Measurements from ENCODE around the gene NKG7. TPM values are rescaled to one million over a fixed set of nuclear protein-coding genes. Genes with fewer than 3 reads are reported as not detected.

NKG7 gene
- total and polyA plus RNA-seq, 4 donors, result 0.38 to 6.7 (median 2.0) TPM

DNA sequence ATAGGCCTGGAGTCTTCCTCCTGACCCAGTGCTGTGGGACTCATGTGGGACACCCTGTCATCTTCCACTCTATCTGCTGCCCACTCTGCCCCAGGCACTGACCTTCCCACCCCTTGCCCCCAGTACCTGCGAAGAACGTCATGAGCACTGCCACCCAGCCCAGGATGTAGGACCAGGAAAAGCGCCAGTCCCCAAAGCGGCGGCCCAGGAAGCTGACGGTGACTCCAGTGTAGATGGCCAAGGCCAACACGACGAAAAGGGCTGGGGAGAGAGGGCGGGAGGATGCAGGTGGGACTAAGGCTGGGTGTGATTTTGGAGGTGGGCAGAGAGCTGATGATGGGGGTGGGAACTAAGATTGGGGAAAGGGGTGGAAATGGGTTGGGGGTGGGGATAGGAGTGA is 7.9 kb upstream of the NKG7 start:
- Histone ChIP-seq H3K4me3 (ENCODE audit: low read length in 2 of 2) (no peak overlapping the region), H3K9me3 (ENCODE audit: control insufficient read depth, low read length) (peaks cover 2% of the 10 kb centered on the region), H3K36me3 (ENCODE audit: control insufficient read depth in 1 of 2, insufficient read depth in 2 of 2, low read length in 1 of 2) (no peaks in the 10 kb centered on the region), H3K27me3 (ENCODE audit: control insufficient read depth in 1 of 2, insufficient read depth in 2 of 2, low read length in 1 of 2) (no peaks in the 10 kb centered on the region), H3K27ac (ENCODE audit: low read depth in 1 of 2, low read length in 2 of 2) (no peak overlapping the region), H3K4me1 (ENCODE audit: control insufficient read depth in 1 of 2, insufficient read depth in 2 of 2, low read length in 2 of 2) (no peaks in the 10 kb centered on the region)
- WGBS, 2 donors, result 89 to 94% methylated on average over 9 of the region's 9 CpGs
- intact Hi-C loops (cut with DNase I), result no loop called here
- ATAC-seq (ENCODE audit: low FRiP score) (no peak), DNase-seq (peak in 1 of 2 donors; percentile 61)

GRCh38 chr19:51377422-51377821 is 5.0 kb upstream of the NKG7 start:
- WGBS, 2 donors, result 89 to 91% methylated on average over 2 of the region's 2 CpGs
- intact Hi-C loops (cut with DNase I), result no loop called here
- ATAC-seq (ENCODE audit: low FRiP score) (no peak), DNase-seq (peak in 1 of 2 donors; percentile 9)
- no peaks in the 10 kb centered on the region for H3K36me3 ChIP-seq (ENCODE audit: control insufficient read depth in 1 of 2, insufficient read depth in 2 of 2, low read length in 1 of 2)
- no peak overlapping the region for H3K4me3 ChIP-seq (ENCODE audit: low read length in 2 of 2)
- no peaks in the 10 kb centered on the region for H3K4me1 ChIP-seq (ENCODE audit: control insufficient read depth in 1 of 2, insufficient read depth in 2 of 2, low read length in 2 of 2)
- no peak overlapping the region for H3K27ac ChIP-seq (ENCODE audit: low read depth in 1 of 2, low read length in 2 of 2)
- no peaks in the 10 kb centered on the region for H3K27me3 ChIP-seq (ENCODE audit: control insufficient read depth in 1 of 2, insufficient read depth in 2 of 2, low read length in 1 of 2)
- H3K9me3 ChIP-seq (ENCODE audit: control insufficient read depth, low read length), result peaks cover 2% of the 10 kb centered on the region

- H3K27me3 ChIP-seq (ENCODE audit: control insufficient read depth in 1 of 2, insufficient read depth in 2 of 2, low read length in 1 of 2), result no peaks in the 10 kb centered on the region
- H3K27ac ChIP-seq (ENCODE audit: low read depth in 1 of 2, low read length in 2 of 2), result no peak overlapping the region
- H3K36me3 ChIP-seq (ENCODE audit: control insufficient read depth in 1 of 2, insufficient read depth in 2 of 2, low read length in 1 of 2), result no peaks in the 10 kb centered on the region
- 78 to 80% methylated on average over 11 of the region's 11 CpGs for WGBS, 2 donors
- ATAC-seq (ENCODE audit: low FRiP score) (no peak), DNase-seq (peak in 1 of 2 donors; percentile 37)
- H3K4me3 ChIP-seq (ENCODE audit: low read length in 2 of 2), result no peak overlapping the region
- intact Hi-C loops (cut with DNase I), result no loop called here
- H3K4me1 ChIP-seq (ENCODE audit: control insufficient read depth in 1 of 2, insufficient read depth in 2 of 2, low read length in 2 of 2), result no peaks in the 10 kb centered on the region
- no peaks in the 10 kb centered on the region for H3K9me3 ChIP-seq (ENCODE audit: control insufficient read depth, low read length)
Measured at GRCh38 chr19:51375504-51376221, 3.2 kb upstream of the NKG7 start.

DNA sequence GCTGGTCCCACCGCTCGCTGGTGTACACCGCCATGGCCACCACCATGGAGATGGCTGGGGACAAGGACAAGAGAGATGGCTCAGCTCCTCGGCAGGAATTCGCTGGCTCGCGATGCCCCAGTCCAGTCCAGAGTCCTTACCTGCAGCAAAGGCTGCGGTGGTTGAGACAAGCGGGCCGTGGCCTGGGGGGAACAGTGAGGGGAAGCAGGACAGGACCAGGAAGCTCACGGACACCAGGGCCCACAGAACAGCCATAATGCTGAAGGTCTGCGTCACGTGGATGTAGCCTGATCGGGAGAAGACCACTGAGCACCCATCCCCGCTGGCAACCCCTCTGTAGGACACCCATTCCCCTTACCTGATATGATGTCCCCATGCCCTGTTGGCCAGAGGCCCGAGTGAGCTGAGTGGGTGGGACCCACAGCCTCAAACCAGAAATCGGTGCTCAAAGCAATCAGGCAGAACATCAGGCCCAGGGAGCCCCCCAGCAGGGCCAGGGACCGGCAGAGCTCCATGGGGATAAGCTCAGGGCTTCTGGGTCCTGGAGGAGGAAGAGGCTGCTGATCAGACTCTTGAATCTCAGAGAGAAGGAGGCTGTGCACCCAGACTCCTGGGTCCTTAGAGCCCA is 319 bp downstream of the NKG7 start:
- H3K9me3 ChIP-seq (ENCODE audit: control insufficient read depth, low read length), result no peaks in the 10 kb centered on the region
- no peaks in the 10 kb centered on the region for H3K4me1 ChIP-seq (ENCODE audit: control insufficient read depth in 1 of 2, insufficient read depth in 2 of 2, low read length in 2 of 2)
- no peak overlapping the region for H3K27ac ChIP-seq (ENCODE audit: low read depth in 1 of 2, low read length in 2 of 2)
- DNase-seq (peak in 1 of 2 donors; percentile 73), ATAC-seq (ENCODE audit: low FRiP score) (no peak)
- H3K4me3 ChIP-seq (ENCODE audit: low read length in 2 of 2), result no peak overlapping the region
- 82 to 87% methylated on average over 18 of the region's 18 CpGs for WGBS, 2 donors
- no peaks in the 10 kb centered on the region for H3K27me3 ChIP-seq (ENCODE audit: control insufficient read depth in 1 of 2, insufficient read depth in 2 of 2, low read length in 1 of 2)
- H3K36me3 ChIP-seq (ENCODE audit: control insufficient read depth in 1 of 2, insufficient read depth in 2 of 2, low read length in 1 of 2), result no peaks in the 10 kb centered on the region
- intact Hi-C loops (cut with DNase I), result no loop called here

- Histone ChIP-seq H3K36me3 (ENCODE audit: control insufficient read depth in 1 of 2, insufficient read depth in 2 of 2, low read length in 1 of 2) (no peaks in the 10 kb centered on the region), H3K9me3 (ENCODE audit: control insufficient read depth, low read length) (no peaks in the 10 kb centered on the region), H3K4me3 (ENCODE audit: low read length in 2 of 2) (no peak overlapping the region), H3K27me3 (ENCODE audit: control insufficient read depth in 1 of 2, insufficient read depth in 2 of 2, low read length in 1 of 2) (no peaks in the 10 kb centered on the region), H3K4me1 (ENCODE audit: control insufficient read depth in 1 of 2, insufficient read depth in 2 of 2, low read length in 2 of 2) (no peaks in the 10 kb centered on the region), H3K27ac (ENCODE audit: low read depth in 1 of 2, low read length in 2 of 2) (no peak overlapping the region)
- ATAC-seq (ENCODE audit: low FRiP score), result no peak
- no peak for DNase-seq
- intact Hi-C loops (cut with DNase I), result no loop called here
- WGBS, 2 donors, result 63 to 70% methylated on average over 8 of the region's 8 CpGs
Measured at GRCh38 chr19:51371186-51371690, 1.2 kb downstream of the NKG7 start.

DNA sequence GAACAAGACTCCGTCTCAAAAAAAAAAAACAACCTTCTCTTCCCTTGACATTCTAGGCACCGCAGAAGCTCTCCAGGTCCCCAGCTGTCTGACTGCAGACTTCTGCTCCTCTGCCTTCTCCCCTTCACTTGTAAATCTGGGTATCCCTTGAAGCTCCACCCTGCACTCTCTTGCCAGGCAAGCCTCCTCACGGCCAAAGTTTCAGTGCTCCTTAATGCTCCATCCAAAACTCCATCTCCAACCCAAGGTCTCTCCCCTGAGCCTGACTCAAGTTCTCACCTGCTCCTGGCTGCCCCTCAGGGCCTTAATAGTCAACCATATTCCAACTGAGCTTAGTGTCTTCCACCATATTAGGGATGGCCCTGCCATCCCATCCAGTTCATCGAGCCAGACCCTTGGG is 2.2 kb downstream of the NKG7 start:
- H3K9me3 ChIP-seq (ENCODE audit: control insufficient read depth, low read length), result no peaks in the 10 kb centered on the region
- intact Hi-C loops (cut with DNase I), result no loop called here
- no peak for ATAC-seq (ENCODE audit: low FRiP score)
- H3K4me1 ChIP-seq (ENCODE audit: control insufficient read depth in 1 of 2, insufficient read depth in 2 of 2, low read length in 2 of 2), result no peaks in the 10 kb centered on the region
- DNase-seq, result no peak
- H3K27ac ChIP-seq (ENCODE audit: low read depth in 1 of 2, low read length in 2 of 2), result no peak overlapping the region
- H3K4me3 ChIP-seq (ENCODE audit: low read length in 2 of 2), result no peak overlapping the region
- 67 to 74% methylated on average over 4 of the region's 4 CpGs for WGBS, 2 donors
- no peaks in the 10 kb centered on the region for H3K36me3 ChIP-seq (ENCODE audit: control insufficient read depth in 1 of 2, insufficient read depth in 2 of 2, low read length in 1 of 2)
- H3K27me3 ChIP-seq (ENCODE audit: control insufficient read depth in 1 of 2, insufficient read depth in 2 of 2, low read length in 1 of 2), result no peaks in the 10 kb centered on the region

DNA sequence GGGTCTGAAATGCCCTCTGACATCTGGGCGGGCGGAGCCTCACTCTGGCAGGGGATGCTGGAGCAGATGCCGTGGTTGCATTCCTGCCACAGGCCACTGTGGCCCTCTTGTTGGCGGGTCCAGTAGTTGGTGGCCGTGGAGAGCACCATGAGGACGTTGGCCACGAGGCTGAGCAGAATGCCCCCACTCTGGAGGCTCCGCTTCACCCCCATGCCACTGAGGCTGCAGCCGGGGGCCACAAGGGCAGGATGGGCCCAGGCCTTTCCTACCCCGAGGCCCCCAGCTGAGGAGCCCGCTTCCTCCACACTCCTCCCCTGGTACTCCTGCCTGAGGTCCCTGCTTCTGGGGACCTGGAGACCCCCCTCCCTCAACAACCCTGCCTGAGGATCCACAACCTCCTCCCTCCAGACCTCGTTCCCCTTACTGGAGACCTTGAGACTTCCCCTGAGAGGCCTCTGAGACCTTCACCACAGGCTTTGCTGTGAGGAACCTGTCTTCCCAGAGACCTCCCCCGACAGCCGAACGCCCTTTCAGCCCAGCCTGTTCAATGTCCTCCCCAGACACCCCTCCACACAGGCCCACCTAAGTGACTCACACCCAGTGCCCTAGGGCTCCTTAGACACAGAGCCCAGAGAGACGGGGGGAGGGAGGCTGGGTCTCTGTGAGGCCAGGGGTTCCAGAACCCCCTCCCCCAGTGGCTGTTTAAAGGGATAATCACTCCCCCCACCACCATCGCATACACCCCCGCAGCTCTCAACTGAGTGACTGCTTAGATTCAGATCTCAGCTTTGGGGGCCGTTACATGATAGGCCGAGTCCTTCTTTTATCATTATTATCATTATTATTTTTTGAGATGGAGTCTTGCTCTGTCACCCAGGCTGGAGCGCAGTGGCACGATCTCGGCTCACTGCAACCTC is 3.8 kb downstream of the NKG7 start, which contains the start of gene CLDND2:
CLDND2 (minus strand) TSS at position 638 of the 917 bp plus-strand sequence; CDS start at position 212, 426 bp downstream.
- no peak for DNase-seq
- no peaks in the 10 kb centered on the region for H3K4me1 ChIP-seq (ENCODE audit: control insufficient read depth in 1 of 2, insufficient read depth in 2 of 2, low read length in 2 of 2)
- H3K36me3 ChIP-seq (ENCODE audit: control insufficient read depth in 1 of 2, insufficient read depth in 2 of 2, low read length in 1 of 2), result no peaks in the 10 kb centered on the region
- peak; percentile 0 for ATAC-seq (ENCODE audit: low FRiP score)
- no peaks in the 10 kb centered on the region for H3K9me3 ChIP-seq (ENCODE audit: control insufficient read depth, low read length)
- 61% methylated on average over 22 to 23 of the region's 23 CpGs for WGBS, 2 donors
- no peaks in the 10 kb centered on the region for H3K27me3 ChIP-seq (ENCODE audit: control insufficient read depth in 1 of 2, insufficient read depth in 2 of 2, low read length in 1 of 2)
- intact Hi-C loops (cut with DNase I), result loop anchor here in 1 of 2 donors (5.0 kb wide), 1 partner anchor 334 kb away; no protein-coding TSS in a partner anchor
- H3K4me3 ChIP-seq (ENCODE audit: low read length in 2 of 2), result peak within 1 kb of the TSS; percentile 4 to 65
- H3K27ac ChIP-seq (ENCODE audit: low read depth in 1 of 2, low read length in 2 of 2), result peak within 1 kb of the TSS in 1 of 2 donors; percentile 4

DNA sequence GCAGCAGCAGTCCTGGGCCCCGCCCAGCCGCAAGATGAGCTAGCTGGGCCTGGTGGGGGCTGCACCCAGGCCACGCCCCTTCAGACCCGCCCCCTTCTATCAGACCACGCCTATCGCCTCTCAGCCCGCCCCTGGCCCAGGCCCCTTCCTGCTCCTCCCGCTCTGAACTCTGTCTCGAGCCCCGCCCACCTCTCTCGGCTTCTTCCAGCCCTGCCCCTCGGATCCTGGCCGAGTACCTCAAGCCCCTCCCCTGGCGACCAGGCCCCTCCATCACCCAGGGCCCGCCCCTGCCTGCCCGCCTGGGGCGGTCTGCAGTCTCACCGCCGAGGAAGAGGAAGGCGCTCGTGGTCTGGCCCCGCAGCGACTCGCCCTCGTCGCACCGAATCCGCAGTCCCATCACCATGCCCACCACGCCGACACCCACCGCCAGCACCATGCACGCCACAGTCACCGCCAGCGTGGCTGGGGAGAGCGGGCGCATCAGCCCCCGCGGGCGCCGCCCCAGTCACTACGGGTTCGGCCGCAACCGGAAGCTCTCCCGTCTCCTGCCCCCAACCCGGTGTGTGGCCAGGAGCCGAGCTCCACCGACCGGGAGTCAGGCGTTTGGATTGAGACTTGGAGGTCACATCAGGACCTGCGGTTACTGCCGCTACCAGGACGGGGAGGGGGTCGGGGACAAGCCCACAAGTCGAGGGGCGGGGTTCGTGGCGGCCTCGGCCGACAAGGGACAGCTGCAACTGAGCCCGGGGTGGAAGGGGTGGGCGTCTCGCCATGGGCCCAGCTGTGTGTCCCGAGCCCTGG is 4.7 kb downstream of the NKG7 start:
- H3K27ac ChIP-seq (ENCODE audit: low read depth in 1 of 2, low read length in 2 of 2), result peak overlapping the region in 1 of 2 donors; percentile 4
- no peaks in the 10 kb centered on the region for H3K27me3 ChIP-seq (ENCODE audit: control insufficient read depth in 1 of 2, insufficient read depth in 2 of 2, low read length in 1 of 2)
- peak; percentile 100 for DNase-seq
- peak; percentile 96 for ATAC-seq (ENCODE audit: low FRiP score)
- H3K4me1 ChIP-seq (ENCODE audit: control insufficient read depth in 1 of 2, insufficient read depth in 2 of 2, low read length in 2 of 2), result no peaks in the 10 kb centered on the region
- no peaks in the 10 kb centered on the region for H3K9me3 ChIP-seq (ENCODE audit: control insufficient read depth, low read length)
- 1% methylated on average over 56 to 64 of the region's 64 CpGs for WGBS, 2 donors
- intact Hi-C loops (cut with DNase I), result loop anchor here in 1 of 2 donors (1.0 to 5.0 kb wide), 3 partner anchors 27 to 335 kb away; no protein-coding TSS in a partner anchor
- peak overlapping the region; percentile 4 to 65 for H3K4me3 ChIP-seq (ENCODE audit: low read length in 2 of 2)
- no peaks in the 10 kb centered on the region for H3K36me3 ChIP-seq (ENCODE audit: control insufficient read depth in 1 of 2, insufficient read depth in 2 of 2, low read length in 1 of 2)

All from aorta (tissue), 5 donors.